GM23338 (cell line): ENCODE measurements around the gene ENTHD1. TPM values are rescaled to one million over a fixed set of nuclear protein-coding genes. Genes with fewer than 3 reads are reported as not detected.
A peak's percentile ranks its signal among the peaks of the same experiment; 100 is the strongest.

Source experiments
- ATAC-seq: fragments of 200-7000 bp; cut with Tn5 transposase; 3 replicates; pipeline ENCODE4 v1.9.1; 2020
- DNase-seq: peaks from one replicate; pipeline ENCODE4 v3.0.0-alpha.2; 2015; ENCODE audit warnings: low spot score
- H2AFZ ChIP-seq: fragments of 200-600 bp; sonication (generic); 2 replicates; pipeline ENCODE4 v1.8.0; 2016; ENCODE audit warnings: antibody characterized with exemption, mild to moderate bottlenecking, moderate library complexity
- H3F3A ChIP-seq: fragments of 200-600 bp; sonication (generic); replicated peaks from 2 replicates; pipeline ENCODE4 v1.8.0; 2017; ENCODE audit warnings: antibody characterized with exemption, mixed run types, low read depth
- H3K27ac ChIP-seq: fragments of 200-600 bp; sonication (generic); 2 replicates; pipeline ENCODE4 v1.6.1; 2016; ENCODE audit warnings: low read depth
- H3K27me3 ChIP-seq: fragments of 200-600 bp; sonication (generic); 2 replicates; pipeline ENCODE4 v1.8.0; 2016; ENCODE audit warnings: mild to moderate bottlenecking, mixed run types, moderate library complexity; ENCODE audit not compliant: insufficient read depth
- H3K36me3 ChIP-seq: fragments of 200-600 bp; sonication (generic); 2 replicates; pipeline ENCODE4 v1.8.0; 2016; ENCODE audit warnings: mild to moderate bottlenecking; ENCODE audit not compliant: insufficient read depth
- H3K4me1 ChIP-seq: fragments of 200-600 bp; sonication (generic); 2 replicates; pipeline ENCODE4 v1.8.0; 2016; ENCODE audit warnings: mild to moderate bottlenecking, moderate library complexity; ENCODE audit not compliant: insufficient read depth
- H3K4me2 ChIP-seq: fragments of 200-600 bp; sonication (generic); 2 replicates; pipeline ENCODE4 v1.7.1; 2017; ENCODE audit warnings: mixed run types
- H3K4me3 ChIP-seq: fragments of 200-600 bp; sonication (generic); 2 replicates; pipeline ENCODE4 v1.6.1; 2016; ENCODE audit warnings: mixed run types
- H3K79me2 ChIP-seq: fragments of 200-600 bp; sonication (generic); replicated peaks from 2 replicates; pipeline ENCODE4 v1.8.0; 2017; ENCODE audit warnings: mild to moderate bottlenecking; ENCODE audit not compliant: insufficient read depth
- H3K9me2 ChIP-seq: fragments of 200-600 bp; sonication (generic); 2 replicates; pipeline ENCODE4 v1.8.0; 2017; ENCODE audit not compliant: insufficient read depth
- H4K20me1 ChIP-seq: fragments of 200-600 bp; sonication (generic); replicated peaks from 2 replicates; pipeline ENCODE4 v1.8.0; 2017; ENCODE audit warnings: mild to moderate bottlenecking; ENCODE audit not compliant: insufficient read depth
- H3K27ac Mint-ChIP-seq: 2 replicates; pipeline ENCODE4 v1.8.0; 2020; ENCODE audit warnings: inconsistent platforms, mild to moderate bottlenecking, moderate library complexity, mixed read lengths
- H3K27me3 Mint-ChIP-seq: 3 replicates; pipeline ENCODE4 v1.8.0; 2022; ENCODE audit warnings: low read depth, mild to moderate bottlenecking, moderate library complexity, mixed read lengths, inconsistent platforms; ENCODE audit not compliant: insufficient read depth, poor library complexity
- H3K36me3 Mint-ChIP-seq: 3 replicates; pipeline ENCODE4 v1.8.0; 2021; ENCODE audit warnings: low read depth, mild to moderate bottlenecking, inconsistent platforms, moderate library complexity, mixed read lengths
- H3K4me1 Mint-ChIP-seq: 3 replicates; pipeline ENCODE4 v1.8.0; 2020; ENCODE audit warnings: mild to moderate bottlenecking, inconsistent platforms, mixed read lengths
- H3K4me3 Mint-ChIP-seq: 3 replicates; pipeline ENCODE4 v1.8.0; 2021; ENCODE audit warnings: moderate library complexity, mild to moderate bottlenecking, inconsistent platforms, mixed read lengths
- H3K9me3 Mint-ChIP-seq: 3 replicates; pipeline ENCODE4 v1.8.0; 2020; ENCODE audit warnings: moderate library complexity, mild to moderate bottlenecking, inconsistent platforms, mixed read lengths
- CREB1 ChIP-seq: fragments of 250-450 bp; sonication (Bioruptor Pico); IDR thresholded peaks from 2 replicates; pipeline ENCODE4 v1.5.0; 2020; ENCODE audit warnings: low read depth, mild to moderate bottlenecking, moderate library complexity
- EZH2 ChIP-seq: fragments of 200-600 bp; sonication (generic); IDR thresholded peaks from one replicate; pipeline ENCODE4 v1.8.0; 2017; ENCODE audit warnings: antibody characterized with exemption, mild to moderate bottlenecking, low read depth; ENCODE audit not compliant: unreplicated experiment
- EZH2phosphoT487 ChIP-seq: fragments of 200-600 bp; sonication (generic); IDR thresholded peaks from one replicate; pipeline ENCODE4 v1.8.1; 2018; ENCODE audit warnings: antibody characterized with exemption; ENCODE audit not compliant: unreplicated experiment
- JUNB ChIP-seq: IDR thresholded peaks from one replicate; pipeline ENCODE4 v1.6.1; 2016; ENCODE audit warnings: antibody characterized with exemption; ENCODE audit not compliant: unreplicated experiment
- NANOG ChIP-seq: IDR thresholded peaks from 2 replicates; pipeline ENCODE4 v1.6.1; 2016; ENCODE audit warnings: antibody characterized with exemption, borderline replicate concordance
- POLR2AphosphoS5 ChIP-seq: IDR thresholded peaks from 2 replicates; pipeline ENCODE4 v1.6.1; 2016; ENCODE audit warnings: antibody characterized with exemption, low read depth
- REST ChIP-seq: IDR thresholded peaks from one replicate; pipeline ENCODE4 v1.6.1; 2018; ENCODE audit warnings: antibody characterized with exemption; ENCODE audit not compliant: unreplicated experiment
- STAT1 ChIP-seq: IDR thresholded peaks from one replicate; pipeline ENCODE4 v1.6.1; 2016; ENCODE audit warnings: antibody characterized with exemption; ENCODE audit not compliant: unreplicated experiment
- ZNF114 ChIP-seq: fragments of 250-450 bp; sonication (Bioruptor Pico); IDR thresholded peaks from 2 replicates; pipeline ENCODE4 v1.5.0; 2020; ENCODE audit warnings: mild to moderate bottlenecking, moderate library complexity
- ZNF331 ChIP-seq: fragments of 250-450 bp; sonication (Bioruptor Pico); IDR thresholded peaks from 2 replicates; pipeline ENCODE4 v1.5.0; 2020; ENCODE audit warnings: low read depth, mild to moderate bottlenecking, moderate library complexity
- polyA plus RNA-seq: library from polyadenylated mRNA; unstranded; fragments of >200 nt; fragmentation: Nextera tagmentation; extraction: Ambion mirVana; gene quantifications from 2 replicates; pipeline ENCODE4 v1.2.1, GENCODE V29; 2016
- total RNA-seq: library from RNA; depleted of rRNA; stranded (reverse); fragments of >200 nt; shearing (Covaris generic); gene quantifications from 2 replicates; pipeline ENCODE4 v1.2.3, GENCODE V29; 2014
- TF ChIP-seq, protein P1 (sequence below): IDR thresholded peaks from 2 replicates; pipeline ENCODE4 v1.6.1; 2016; ENCODE audit warnings: antibody characterized with exemption
- TF ChIP-seq, protein P2 (sequence below), 2 experiments: fragments of 200-600 bp in 1 of 2; sonication (generic) in 1 of 2; conservative IDR thresholded peaks; 2 replicates each; pipeline versions ENCODE4 v1.5.1 to v1.6.1; 2016 to 2017; ENCODE audit warnings: antibody characterized with exemption in 2 of 2, low read depth in 2 of 2, mild to moderate bottlenecking in 2 of 2, moderate library complexity in 1 of 2

Gene ENTHD1
- total and polyA plus RNA-seq, 2 experiments from 2014 or later = not detected

- H3K4me3 Mint-ChIP-seq = no peak overlapping the region
- peaks cover 67% of the 10 kb centered on the region for H3K4me1 ChIP-seq
- H3K36me3 ChIP-seq = no peaks in the 10 kb centered on the region
- TF ChIP-seq ZNF114 = no peak
- TF ChIP-seq EZH2 = no peak
- TF ChIP-seq JUNB = no peak
- no peak for TF ChIP-seq ZNF331
- TF ChIP-seq NANOG = no peak
- TF ChIP-seq CREB1 (CRISPR knock-in tag) = no peak
- no peak for TF ChIP-seq POLR2AphosphoS5
- TF ChIP-seq REST = no peak
- TF ChIP-seq, protein P1, sequence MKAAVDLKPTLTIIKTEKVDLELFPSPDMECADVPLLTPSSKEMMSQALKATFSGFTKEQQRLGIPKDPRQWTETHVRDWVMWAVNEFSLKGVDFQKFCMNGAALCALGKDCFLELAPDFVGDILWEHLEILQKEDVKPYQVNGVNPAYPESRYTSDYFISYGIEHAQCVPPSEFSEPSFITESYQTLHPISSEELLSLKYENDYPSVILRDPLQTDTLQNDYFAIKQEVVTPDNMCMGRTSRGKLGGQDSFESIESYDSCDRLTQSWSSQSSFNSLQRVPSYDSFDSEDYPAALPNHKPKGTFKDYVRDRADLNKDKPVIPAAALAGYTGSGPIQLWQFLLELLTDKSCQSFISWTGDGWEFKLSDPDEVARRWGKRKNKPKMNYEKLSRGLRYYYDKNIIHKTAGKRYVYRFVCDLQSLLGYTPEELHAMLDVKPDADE = no peak
- no peak for TF ChIP-seq STAT1
- no peak for TF ChIP-seq EZH2phosphoT487
- H3K27me3 ChIP-seq = no peaks in the 10 kb centered on the region
- H2AFZ ChIP-seq = peak overlapping the region; percentile 61
- no peak for ATAC-seq
- H4K20me1 ChIP-seq = no peaks in the 10 kb centered on the region
- H3K27ac ChIP-seq = peak overlapping the region; percentile 21; the same call in 1 of the 2 replicates
- no peak for DNase-seq
- H3K4me1 Mint-ChIP-seq = peaks cover 67% of the 10 kb centered on the region
- H3K4me2 ChIP-seq = peak overlapping the region; percentile 66
- no peaks in the 10 kb centered on the region for H3K36me3 Mint-ChIP-seq
- peaks cover 5% of the 10 kb centered on the region; the same call in 1 of the 2 replicates for H3F3A ChIP-seq
- H3K27me3 Mint-ChIP-seq = peaks cover 4% of the 10 kb centered on the region
- H3K9me2 ChIP-seq = no peaks in the 10 kb centered on the region
- H3K27ac Mint-ChIP-seq = no peak overlapping the region; the same call in 1 of the 2 replicates
- H3K4me3 ChIP-seq = no peak overlapping the region
- H3K9me3 Mint-ChIP-seq = no peaks in the 10 kb centered on the region
- H3K79me2 ChIP-seq = no peaks in the 10 kb centered on the region
Measured at GRCh38 chr22:39942439-39943230, 49.1 kb upstream of the ENTHD1 start.

DNA sequence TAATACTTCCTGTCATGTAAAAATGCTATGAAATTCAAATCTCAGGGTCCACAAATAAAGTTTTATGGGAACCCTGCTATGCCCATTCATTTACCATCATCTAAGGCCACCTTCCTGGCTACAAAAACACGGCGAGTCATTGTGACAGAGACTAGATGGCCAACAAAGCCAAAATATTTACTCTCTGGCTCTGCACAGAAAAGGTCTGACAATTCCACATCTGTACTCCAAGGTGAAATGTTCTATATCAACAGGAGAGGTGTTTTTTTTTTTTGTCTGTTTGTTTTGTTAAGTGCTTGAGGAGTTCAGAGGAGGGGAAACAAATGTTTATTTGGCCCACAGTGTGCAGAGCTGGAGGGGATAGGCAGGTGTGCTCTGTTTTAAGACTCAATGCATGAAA, 48.0 kb upstream of the ENTHD1 start:
- peaks cover 61% of the 10 kb centered on the region for H3K4me1 Mint-ChIP-seq
- Histone ChIP-seq H3K4me1 (peaks cover 63% of the 10 kb centered on the region), H3K4me2 (peak overlapping the region; percentile 56), H3K27ac (peak overlapping the region; percentile 21; the same call in 1 of the 2 replicates), H3K79me2 (no peaks in the 10 kb centered on the region), H3K9me2 (no peaks in the 10 kb centered on the region), H3K27me3 (no peaks in the 10 kb centered on the region), H3F3A (peaks cover 5% of the 10 kb centered on the region; the same call in 1 of the 2 replicates), H2AFZ (no peak overlapping the region), H3K4me3 (no peak overlapping the region), H3K36me3 (no peaks in the 10 kb centered on the region), H4K20me1 (no peaks in the 10 kb centered on the region)
- H3K27me3 Mint-ChIP-seq = no peaks in the 10 kb centered on the region
- H3K36me3 Mint-ChIP-seq = no peaks in the 10 kb centered on the region
- peak overlapping the region; percentile 73 for H3K27ac Mint-ChIP-seq
- DNase-seq = no peak
- H3K9me3 Mint-ChIP-seq = no peaks in the 10 kb centered on the region
- ATAC-seq = no peak
- H3K4me3 Mint-ChIP-seq = no peak overlapping the region
- no peak for TF ChIP-seq EZH2
- TF ChIP-seq ZNF114 = no peak
- no peak for TF ChIP-seq NANOG
- TF ChIP-seq, protein P1 = no peak
- TF ChIP-seq STAT1 = no peak
- TF ChIP-seq, protein P2, sequence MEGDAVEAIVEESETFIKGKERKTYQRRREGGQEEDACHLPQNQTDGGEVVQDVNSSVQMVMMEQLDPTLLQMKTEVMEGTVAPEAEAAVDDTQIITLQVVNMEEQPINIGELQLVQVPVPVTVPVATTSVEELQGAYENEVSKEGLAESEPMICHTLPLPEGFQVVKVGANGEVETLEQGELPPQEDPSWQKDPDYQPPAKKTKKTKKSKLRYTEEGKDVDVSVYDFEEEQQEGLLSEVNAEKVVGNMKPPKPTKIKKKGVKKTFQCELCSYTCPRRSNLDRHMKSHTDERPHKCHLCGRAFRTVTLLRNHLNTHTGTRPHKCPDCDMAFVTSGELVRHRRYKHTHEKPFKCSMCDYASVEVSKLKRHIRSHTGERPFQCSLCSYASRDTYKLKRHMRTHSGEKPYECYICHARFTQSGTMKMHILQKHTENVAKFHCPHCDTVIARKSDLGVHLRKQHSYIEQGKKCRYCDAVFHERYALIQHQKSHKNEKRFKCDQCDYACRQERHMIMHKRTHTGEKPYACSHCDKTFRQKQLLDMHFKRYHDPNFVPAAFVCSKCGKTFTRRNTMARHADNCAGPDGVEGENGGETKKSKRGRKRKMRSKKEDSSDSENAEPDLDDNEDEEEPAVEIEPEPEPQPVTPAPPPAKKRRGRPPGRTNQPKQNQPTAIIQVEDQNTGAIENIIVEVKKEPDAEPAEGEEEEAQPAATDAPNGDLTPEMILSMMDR (conservative IDR thresholded peaks at IDR 0.05; ENCODE audit: low read depth in 2 of 2) = no peak
- no peak for TF ChIP-seq POLR2AphosphoS5
